Natural killer cell (primary cell): Measurements from ENCODE around the gene RGMA. TPM values are rescaled to one million over a fixed set of nuclear protein-coding genes. Genes with fewer than 3 reads are reported as not detected.

ENCODE experiments used
- ATAC-seq, 3 donors: fragments of 150-1000 bp in 2 of 3; fragments of 200-7000 bp in 1 of 3; cut with Tn5 transposase; 1 replicate in 1 of 3; 2 replicates in 2 of 3; pipeline ENCODE4 v1.10.0; 2021; ENCODE audit warnings: mild to moderate bottlenecking in 2 of 3, moderate library complexity in 2 of 3
- DNase-seq, 2 donors: peaks; one replicate each; pipeline versions ENCODE4 v3.0.0 to v3.0.0-alpha.2; 2013 to 2021; ENCODE audit warnings: mixed read lengths in 1 of 2
- H3K27ac ChIP-seq: one replicate; pipeline ENCODE4 v1.5.1; 2013; ENCODE audit warnings: mild to moderate bottlenecking, low read length
- H3K27me3 ChIP-seq: one replicate; pipeline ENCODE4 v1.6.1; 2013; ENCODE audit warnings: low read length; ENCODE audit not compliant: control insufficient read depth, insufficient read depth
- H3K36me3 ChIP-seq: one replicate; pipeline ENCODE4 v1.6.1; 2013; ENCODE audit warnings: low read length; ENCODE audit not compliant: control insufficient read depth, insufficient read depth
- H3K4me1 ChIP-seq: one replicate; pipeline ENCODE4 v1.6.1; 2013; ENCODE audit warnings: low read length; ENCODE audit not compliant: control insufficient read depth, insufficient read depth
- H3K4me3 ChIP-seq: one replicate; pipeline ENCODE4 v1.5.1; 2013; ENCODE audit warnings: low read length
- H3K9me3 ChIP-seq: one replicate; pipeline ENCODE4 v1.6.1; 2013; ENCODE audit warnings: low read length; ENCODE audit not compliant: control insufficient read depth, insufficient read depth
- H3K27ac Mint-ChIP-seq, 2 donors: one replicate each; pipeline ENCODE4 v1.8.0; 2022; ENCODE audit warnings: mild to moderate bottlenecking in 2 of 2, mixed read lengths in 2 of 2, moderate library complexity in 1 of 2
- H3K27me3 Mint-ChIP-seq, 2 donors: one replicate each; pipeline ENCODE4 v1.8.0; 2022; ENCODE audit warnings: low read depth in 2 of 2, mixed read lengths in 2 of 2
- H3K36me3 Mint-ChIP-seq: one replicate; pipeline ENCODE4 v1.8.0; 2022; ENCODE audit warnings: mixed read lengths
- H3K4me1 Mint-ChIP-seq, 2 donors: one replicate each; pipeline ENCODE4 v1.8.0; 2022; ENCODE audit warnings: mixed read lengths in 2 of 2
- H3K4me3 Mint-ChIP-seq: one replicate; pipeline ENCODE4 v1.8.0; 2022; ENCODE audit warnings: mild to moderate bottlenecking, moderate library complexity, mixed read lengths
- H3K9me3 Mint-ChIP-seq, 2 donors: one replicate each; pipeline ENCODE4 v1.8.0; 2022; ENCODE audit warnings: mixed read lengths in 2 of 2
- WGBS: methylation state at CpG from one replicate; pipeline ENCODE4 v1.1.7; 2013; ENCODE audit warnings: missing lambda C conversion rate; ENCODE audit not compliant: insufficient coverage; 5-methylcytosine and 5-hydroxymethylcytosine counted together
- intact Hi-C: fragments of 100-400 bp; cut with micrococcal nuclease; formaldehyde crosslinking; loops from one replicate; pipeline ENCODE4 v1.14.2; 2022
- total RNA-seq, 4 donors: library from RNA; stranded (reverse); fragments of 120-200 nt in 1 of 4; gene quantifications; one replicate each; pipeline versions ENCODE4 v1.2.3 to v1.2.4, GENCODE V29; 2013 to 2022
- TF ChIP-seq, protein P1 (sequence below): fragments of 200-600 bp; IDR thresholded peaks from one replicate; pipeline ENCODE4 v1.8.0; 2022; ENCODE audit warnings: antibody characterized with exemption

Gene RGMA
- total RNA-seq, 3 donors from 2014 or later (not counting 1 experiment from before 2014, with no cell fraction given) = not detected

DNA sequence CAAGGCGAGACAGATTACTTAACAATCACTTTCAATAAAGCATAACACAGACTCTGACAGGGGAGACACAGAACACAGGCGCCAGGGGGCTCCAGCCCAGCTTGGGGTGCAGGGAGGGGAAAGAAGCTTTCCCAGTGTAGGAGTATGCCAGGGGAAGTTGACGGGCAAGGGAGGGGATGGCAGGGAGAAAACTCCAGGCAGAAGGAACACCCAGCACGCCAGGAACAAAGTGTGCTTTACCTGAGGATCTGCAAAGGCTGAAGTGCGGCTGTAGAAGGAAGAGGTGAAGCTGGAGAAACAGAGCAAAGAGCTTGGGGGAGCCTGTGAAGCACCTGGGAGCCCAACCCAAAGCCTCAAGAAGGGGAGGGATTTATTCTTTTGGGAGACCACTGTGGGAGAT is 12.1 kb downstream of the RGMA start:
- H3K9me3 ChIP-seq = no peaks in the 10 kb centered on the region
- Mint-ChIP-seq H3K4me1 (peaks cover 14 to 18% of the 10 kb centered on the region in 2 donors), H3K27ac (no peak overlapping the region), H3K36me3 (peaks cover 4% of the 10 kb centered on the region), H3K9me3 (no peaks in the 10 kb centered on the region), H3K4me3 (no peak overlapping the region), H3K27me3 (peaks cover 76 to 91% of the 10 kb centered on the region in 2 donors)
- H3K36me3 ChIP-seq = no peaks in the 10 kb centered on the region
- H3K27ac ChIP-seq = no peak overlapping the region
- WGBS = 89% methylated on average over 5 of the region's 5 CpGs
- no peak overlapping the region for H3K4me3 ChIP-seq
- peaks cover 21% of the 10 kb centered on the region for H3K27me3 ChIP-seq
- TF ChIP-seq, protein P1, sequence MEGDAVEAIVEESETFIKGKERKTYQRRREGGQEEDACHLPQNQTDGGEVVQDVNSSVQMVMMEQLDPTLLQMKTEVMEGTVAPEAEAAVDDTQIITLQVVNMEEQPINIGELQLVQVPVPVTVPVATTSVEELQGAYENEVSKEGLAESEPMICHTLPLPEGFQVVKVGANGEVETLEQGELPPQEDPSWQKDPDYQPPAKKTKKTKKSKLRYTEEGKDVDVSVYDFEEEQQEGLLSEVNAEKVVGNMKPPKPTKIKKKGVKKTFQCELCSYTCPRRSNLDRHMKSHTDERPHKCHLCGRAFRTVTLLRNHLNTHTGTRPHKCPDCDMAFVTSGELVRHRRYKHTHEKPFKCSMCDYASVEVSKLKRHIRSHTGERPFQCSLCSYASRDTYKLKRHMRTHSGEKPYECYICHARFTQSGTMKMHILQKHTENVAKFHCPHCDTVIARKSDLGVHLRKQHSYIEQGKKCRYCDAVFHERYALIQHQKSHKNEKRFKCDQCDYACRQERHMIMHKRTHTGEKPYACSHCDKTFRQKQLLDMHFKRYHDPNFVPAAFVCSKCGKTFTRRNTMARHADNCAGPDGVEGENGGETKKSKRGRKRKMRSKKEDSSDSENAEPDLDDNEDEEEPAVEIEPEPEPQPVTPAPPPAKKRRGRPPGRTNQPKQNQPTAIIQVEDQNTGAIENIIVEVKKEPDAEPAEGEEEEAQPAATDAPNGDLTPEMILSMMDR = no peak
- intact Hi-C loops = loop anchor here (2.0 kb wide), 1 partner anchor 76 kb away; no protein-coding TSS in a partner anchor
- ATAC-seq (no peak), DNase-seq (no peak)
- H3K4me1 ChIP-seq = peaks cover 17% of the 10 kb centered on the region

DNA sequence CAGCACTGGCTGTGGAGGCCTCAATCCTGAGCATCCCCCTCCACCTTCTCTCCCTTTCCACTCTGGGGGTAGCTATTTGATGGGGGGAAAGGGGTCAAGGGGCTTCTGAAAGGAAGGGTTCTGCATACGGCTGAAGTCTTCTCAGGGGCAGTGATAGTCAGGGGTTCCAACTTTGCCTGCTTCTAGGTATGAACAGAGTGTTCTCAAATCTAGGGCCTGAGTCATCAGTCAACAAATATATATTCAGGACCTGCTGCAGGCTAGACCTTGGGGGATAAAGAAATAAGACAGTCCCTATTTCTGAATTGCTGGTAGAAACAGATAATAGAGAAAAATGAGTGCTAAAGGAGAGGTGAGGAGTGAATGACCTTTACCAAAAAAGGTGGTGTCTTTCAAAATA is 12.8 kb downstream of the RGMA start:
- Histone ChIP-seq H3K9me3 (no peaks in the 10 kb centered on the region), H3K27ac (no peak overlapping the region), H3K27me3 (peaks cover 27% of the 10 kb centered on the region), H3K36me3 (no peaks in the 10 kb centered on the region), H3K4me1 (peaks cover 18% of the 10 kb centered on the region), H3K4me3 (no peak overlapping the region)
- peaks cover 78 to 91% of the 10 kb centered on the region in 2 donors for H3K27me3 Mint-ChIP-seq
- intact Hi-C loops = loop anchor here (2.0 kb wide), 1 partner anchor 75 kb away; no protein-coding TSS in a partner anchor
- no peak for DNase-seq
- H3K36me3 Mint-ChIP-seq = peaks cover 6% of the 10 kb centered on the region
- no peak overlapping the region for H3K4me3 Mint-ChIP-seq
- H3K4me1 Mint-ChIP-seq = peaks cover 17 to 22% of the 10 kb centered on the region in 2 donors
- 67% methylated on average over 1 of the region's 1 CpG for WGBS
- ATAC-seq = no peak
- no peaks in the 10 kb centered on the region for H3K9me3 Mint-ChIP-seq
- H3K27ac Mint-ChIP-seq = no peak overlapping the region
- TF ChIP-seq, protein P1 = no peak

DNA sequence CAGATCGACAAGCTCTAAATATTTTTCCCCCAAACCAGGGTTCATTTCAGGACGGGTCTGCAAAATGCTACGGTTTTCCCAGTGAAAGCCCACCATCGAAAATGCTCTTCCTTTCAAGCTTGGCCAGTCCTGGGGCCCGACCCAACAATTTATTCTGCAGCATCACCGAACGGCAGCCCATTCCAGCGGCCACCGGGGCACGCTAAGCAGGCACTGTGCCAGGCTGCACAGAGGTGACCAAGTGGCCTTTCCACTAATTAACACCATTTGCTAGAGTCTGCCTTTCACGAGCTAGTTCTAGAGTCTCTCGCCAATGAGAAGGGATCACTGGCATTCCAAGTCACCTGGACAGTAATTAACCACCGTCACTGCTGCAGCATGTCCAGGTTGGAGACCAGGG is 14.4 kb downstream of the RGMA start:
- no peak overlapping the region for H3K4me3 ChIP-seq
- peaks cover 28% of the 10 kb centered on the region for H3K27me3 ChIP-seq
- ATAC-seq = no peak
- H3K9me3 ChIP-seq = no peaks in the 10 kb centered on the region
- 92% methylated on average over 13 of the region's 13 CpGs for WGBS
- H3K4me1 ChIP-seq = peaks cover 18% of the 10 kb centered on the region
- intact Hi-C loops = no loop called here
- no peak overlapping the region for H3K4me3 Mint-ChIP-seq
- peaks cover 17 to 22% of the 10 kb centered on the region in 2 donors for H3K4me1 Mint-ChIP-seq
- TF ChIP-seq, protein P1 = no peak
- peaks cover 6% of the 10 kb centered on the region for H3K36me3 Mint-ChIP-seq
- DNase-seq = no peak
- H3K27ac Mint-ChIP-seq = no peak overlapping the region
- H3K36me3 ChIP-seq = no peaks in the 10 kb centered on the region
- peaks cover 79 to 94% of the 10 kb centered on the region in 2 donors for H3K27me3 Mint-ChIP-seq
- H3K27ac ChIP-seq = no peak overlapping the region
- H3K9me3 Mint-ChIP-seq = no peaks in the 10 kb centered on the region

DNA sequence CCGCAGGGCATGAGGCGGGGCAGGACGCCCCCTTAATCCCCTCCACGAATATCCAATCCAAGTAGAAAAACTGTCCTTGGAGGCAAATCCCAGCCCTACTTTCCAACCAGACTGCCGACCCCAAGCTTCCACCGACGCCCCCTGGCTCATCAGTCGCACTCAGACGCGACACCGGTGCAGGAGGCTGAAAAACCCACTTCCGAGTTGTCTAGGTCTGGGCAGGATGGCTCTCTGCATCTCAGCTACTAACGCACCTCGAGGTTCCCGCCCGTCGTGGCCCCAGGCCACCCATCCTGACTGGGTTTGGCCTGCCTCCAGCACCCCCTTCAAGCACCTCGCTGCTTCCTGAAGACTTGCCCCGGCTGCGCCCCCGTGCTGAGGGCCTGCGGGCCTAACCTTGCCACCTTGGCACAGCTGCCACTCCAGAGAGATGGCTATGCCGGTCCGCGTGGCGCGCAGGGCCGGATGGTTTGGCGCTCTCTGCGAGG is 15.5 kb downstream of the RGMA start:
- H3K9me3 Mint-ChIP-seq = no peaks in the 10 kb centered on the region
- H3K27ac Mint-ChIP-seq = no peak overlapping the region
- H3K4me3 Mint-ChIP-seq = peak overlapping the region; percentile 91
- intact Hi-C loops = no loop called here
- Histone ChIP-seq H3K4me1 (peaks cover 18% of the 10 kb centered on the region), H3K36me3 (no peaks in the 10 kb centered on the region), H3K4me3 (no peak overlapping the region), H3K9me3 (no peaks in the 10 kb centered on the region), H3K27me3 (peaks cover 28% of the 10 kb centered on the region), H3K27ac (no peak overlapping the region)
- TF ChIP-seq, protein P1 = no peak
- DNase-seq (peak in 1 of 2 donors; percentile 44), ATAC-seq (peak; percentile 60 to 83 (median 63))
- H3K36me3 Mint-ChIP-seq = peaks cover 6% of the 10 kb centered on the region
- 11% methylated on average over 30 of the region's 30 CpGs for WGBS
- peaks cover 17 to 22% of the 10 kb centered on the region in 2 donors for H3K4me1 Mint-ChIP-seq
- peaks cover 70 to 84% of the 10 kb centered on the region in 2 donors for H3K27me3 Mint-ChIP-seq
